ENCODE data around the gene CAMK2B.

Gene CAMK2B

DNA sequence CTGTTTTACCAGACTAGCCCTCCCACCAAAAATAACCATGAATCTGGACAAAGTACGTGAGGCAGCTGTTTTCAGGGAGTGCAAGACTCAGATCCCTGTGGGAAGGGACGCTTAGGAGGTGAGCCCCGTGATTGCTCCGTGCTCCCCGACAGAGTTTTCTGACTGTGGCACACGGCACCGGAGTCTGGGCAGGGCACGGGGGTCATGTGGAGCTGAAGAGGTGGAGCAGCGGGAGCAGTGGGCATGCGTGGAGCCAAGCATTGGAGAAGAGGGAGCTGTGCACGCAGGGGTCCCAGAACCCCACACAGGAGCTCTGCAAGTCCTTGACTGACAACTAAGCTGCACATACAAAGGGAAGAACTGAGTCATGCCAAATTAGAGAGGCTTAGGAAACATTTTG, 11.1 kb upstream of the CAMK2B start:
- no peak overlapping the region for H3K9ac ChIP-seq (ENCODE audit: low read length)
- no peaks in the 10 kb centered on the region for H3K9me2 ChIP-seq (replicated peaks; ENCODE audit: insufficient read depth, low read length)
- no peak overlapping the region for H3K27ac ChIP-seq (ENCODE audit: low read depth, low read length)
- H3K79me2 ChIP-seq (ENCODE audit: insufficient read depth, low read length), result no peaks in the 10 kb centered on the region
- H2AFZ ChIP-seq (ENCODE audit: low read depth, low read length, severe bottlenecking), result no peak overlapping the region
- H3K27me3 ChIP-seq (ENCODE audit: low read length), result no peaks in the 10 kb centered on the region
- TF ChIP-seq EZH2phosphoT487 (conservative IDR thresholded peaks at IDR 0.05; ENCODE audit: low read length), result no peak
- TF ChIP-seq, protein P1, sequence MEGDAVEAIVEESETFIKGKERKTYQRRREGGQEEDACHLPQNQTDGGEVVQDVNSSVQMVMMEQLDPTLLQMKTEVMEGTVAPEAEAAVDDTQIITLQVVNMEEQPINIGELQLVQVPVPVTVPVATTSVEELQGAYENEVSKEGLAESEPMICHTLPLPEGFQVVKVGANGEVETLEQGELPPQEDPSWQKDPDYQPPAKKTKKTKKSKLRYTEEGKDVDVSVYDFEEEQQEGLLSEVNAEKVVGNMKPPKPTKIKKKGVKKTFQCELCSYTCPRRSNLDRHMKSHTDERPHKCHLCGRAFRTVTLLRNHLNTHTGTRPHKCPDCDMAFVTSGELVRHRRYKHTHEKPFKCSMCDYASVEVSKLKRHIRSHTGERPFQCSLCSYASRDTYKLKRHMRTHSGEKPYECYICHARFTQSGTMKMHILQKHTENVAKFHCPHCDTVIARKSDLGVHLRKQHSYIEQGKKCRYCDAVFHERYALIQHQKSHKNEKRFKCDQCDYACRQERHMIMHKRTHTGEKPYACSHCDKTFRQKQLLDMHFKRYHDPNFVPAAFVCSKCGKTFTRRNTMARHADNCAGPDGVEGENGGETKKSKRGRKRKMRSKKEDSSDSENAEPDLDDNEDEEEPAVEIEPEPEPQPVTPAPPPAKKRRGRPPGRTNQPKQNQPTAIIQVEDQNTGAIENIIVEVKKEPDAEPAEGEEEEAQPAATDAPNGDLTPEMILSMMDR (IDR thresholded peaks at IDR 0.05; ENCODE audit: insufficient read depth, low read length, poor library complexity, severe bottlenecking), result no peak
- H3K36me3 ChIP-seq (ENCODE audit: low read length), result no peaks in the 10 kb centered on the region
- H3F3A ChIP-seq (ENCODE audit: insufficient read depth), result peaks cover 14% of the 10 kb centered on the region; the same call in 1 of the 2 replicates
- no peaks in the 10 kb centered on the region for H4K20me1 ChIP-seq (ENCODE audit: low read depth, low read length)
- no peak overlapping the region for H3K4me3 ChIP-seq (ENCODE audit: insufficient read depth, low read length, poor library complexity, severe bottlenecking)
- H3K9me3 ChIP-seq (ENCODE audit: insufficient read depth, low read length), result 0 out of 2 replicates have a peak, but pooled peaks cover 4% of the 10 kb centered on the region
- no peak overlapping the region for H3K4me2 ChIP-seq (ENCODE audit: low read depth, low read length, poor library complexity, severe bottlenecking)

DNA sequence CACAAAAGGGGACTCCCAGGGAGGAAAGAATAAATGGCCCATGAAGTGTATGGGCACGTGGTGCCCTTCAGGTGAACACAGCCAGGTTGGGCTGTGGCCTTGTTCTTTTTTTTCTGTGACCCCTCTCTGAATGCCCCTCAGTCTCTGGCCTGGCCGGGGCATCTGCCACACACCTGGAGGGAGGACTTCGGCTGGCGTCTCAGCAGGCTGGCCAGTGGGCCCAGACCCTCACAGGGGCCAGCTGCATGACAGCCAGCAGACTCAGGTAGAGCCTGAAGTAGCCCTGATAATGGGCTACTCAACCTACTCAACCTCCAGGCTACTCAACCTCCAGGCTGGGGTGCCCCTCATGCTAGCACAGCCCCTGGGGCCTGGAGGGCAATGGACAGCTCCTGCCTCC, 9.8 kb upstream of the CAMK2B start:
- Histone ChIP-seq H3K9ac (ENCODE audit: low read length) (no peak overlapping the region), H3K9me3 (ENCODE audit: insufficient read depth, low read length) (0 out of 2 replicates have a peak, but pooled peaks cover 4% of the 10 kb centered on the region), H3K9me2 (replicated peaks; ENCODE audit: insufficient read depth, low read length) (no peaks in the 10 kb centered on the region), H3F3A (ENCODE audit: insufficient read depth) (peaks cover 13% of the 10 kb centered on the region; the same call in 1 of the 2 replicates), H2AFZ (ENCODE audit: low read depth, low read length, severe bottlenecking) (no peak overlapping the region), H4K20me1 (ENCODE audit: low read depth, low read length) (no peaks in the 10 kb centered on the region), H3K4me2 (ENCODE audit: low read depth, low read length, poor library complexity, severe bottlenecking) (no peak overlapping the region), H3K79me2 (ENCODE audit: insufficient read depth, low read length) (no peaks in the 10 kb centered on the region), H3K36me3 (ENCODE audit: low read length) (no peaks in the 10 kb centered on the region), H3K27ac (ENCODE audit: low read depth, low read length) (no peak overlapping the region), H3K4me3 (ENCODE audit: insufficient read depth, low read length, poor library complexity, severe bottlenecking) (no peak overlapping the region), H3K27me3 (ENCODE audit: low read length) (no peaks in the 10 kb centered on the region)
- TF ChIP-seq EZH2phosphoT487 (conservative IDR thresholded peaks at IDR 0.05; ENCODE audit: low read length), result no peak
- TF ChIP-seq, protein P1 (IDR thresholded peaks at IDR 0.05; ENCODE audit: insufficient read depth, low read length, poor library complexity, severe bottlenecking), result no peak

DNA sequence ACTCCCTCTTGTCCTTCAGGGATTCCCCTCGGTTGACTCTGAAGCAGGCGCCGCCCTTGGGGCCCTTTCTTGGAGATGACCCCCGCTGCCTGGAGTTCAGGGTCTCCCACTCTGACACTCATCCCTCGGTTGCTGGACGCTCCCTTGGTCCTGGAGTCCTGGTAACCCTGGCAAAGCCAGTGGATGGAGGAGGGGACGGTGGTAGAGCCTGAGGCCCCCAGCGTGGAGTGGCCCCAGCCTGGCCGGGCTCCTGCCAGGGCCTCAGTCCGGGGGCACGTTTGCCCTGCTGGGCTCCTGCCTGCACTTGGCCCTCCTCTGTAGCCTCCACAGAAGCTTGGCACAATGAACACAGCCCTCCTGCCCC, 9.3 kb upstream of the CAMK2B start:
- H3K27me3 ChIP-seq (ENCODE audit: low read length), result no peaks in the 10 kb centered on the region
- no peak overlapping the region for H3K27ac ChIP-seq (ENCODE audit: low read depth, low read length)
- no peak overlapping the region for H2AFZ ChIP-seq (ENCODE audit: low read depth, low read length, severe bottlenecking)
- H3K9me2 ChIP-seq (replicated peaks; ENCODE audit: insufficient read depth, low read length), result no peaks in the 10 kb centered on the region
- H3K79me2 ChIP-seq (ENCODE audit: insufficient read depth, low read length), result no peaks in the 10 kb centered on the region
- H3K9me3 ChIP-seq (ENCODE audit: insufficient read depth, low read length), result 0 out of 2 replicates have a peak, but pooled peaks cover 4% of the 10 kb centered on the region
- H3K4me3 ChIP-seq (ENCODE audit: insufficient read depth, low read length, poor library complexity, severe bottlenecking), result no peak overlapping the region
- no peaks in the 10 kb centered on the region for H4K20me1 ChIP-seq (ENCODE audit: low read depth, low read length)
- no peak for TF ChIP-seq EZH2phosphoT487 (conservative IDR thresholded peaks at IDR 0.05; ENCODE audit: low read length)
- TF ChIP-seq, protein P1 (IDR thresholded peaks at IDR 0.05; ENCODE audit: insufficient read depth, low read length, poor library complexity, severe bottlenecking), result no peak
- H3K36me3 ChIP-seq (ENCODE audit: low read length), result no peaks in the 10 kb centered on the region
- H3K9ac ChIP-seq (ENCODE audit: low read length), result no peak overlapping the region
- H3K4me2 ChIP-seq (ENCODE audit: low read depth, low read length, poor library complexity, severe bottlenecking), result no peak overlapping the region
- H3F3A ChIP-seq (ENCODE audit: insufficient read depth), result peaks cover 8% of the 10 kb centered on the region; the same call in 1 of the 2 replicates
